ENCODE measurements around the gene PGK2. TPM values are rescaled to one million over a fixed set of nuclear protein-coding genes. Genes with fewer than 3 reads are reported as not detected.

Gene PGK2
- total RNA-seq, 6 experiments from 2014 or later = not detected

GRCh38 chr6:49764571-49765236 lies 22.4 kb downstream of the PGK2 start:
- WGBS (ENCODE audit: insufficient coverage, low coverage, low lambda C conversion rate, missing lambda C conversion rate) = 29% methylated on average over 2 of the region's 2 CpGs
- Histone ChIP-seq H3K4me3 (no peak overlapping the region), H3K36me3 (no peaks in the 10 kb centered on the region), H3K4me1 (peaks cover 0 to 19% (median 7%) of the 10 kb centered on the region in 4 donors), H3K27ac (peak overlapping the region in 2 of 3 donors; percentile 32 to 67), H3K9me3 (no peaks in the 10 kb centered on the region), H3K27me3 (no peaks in the 10 kb centered on the region)
- ATAC-seq = peak; percentile 60 to 83 (median 74)
- DNase-seq = no peak
- intact Hi-C loops (cut with DNase I) = no loop called here
- TF ChIP-seq POLR2A (IDR thresholded peaks at IDR 0.05) = no peak
- TF ChIP-seq, protein P1, sequence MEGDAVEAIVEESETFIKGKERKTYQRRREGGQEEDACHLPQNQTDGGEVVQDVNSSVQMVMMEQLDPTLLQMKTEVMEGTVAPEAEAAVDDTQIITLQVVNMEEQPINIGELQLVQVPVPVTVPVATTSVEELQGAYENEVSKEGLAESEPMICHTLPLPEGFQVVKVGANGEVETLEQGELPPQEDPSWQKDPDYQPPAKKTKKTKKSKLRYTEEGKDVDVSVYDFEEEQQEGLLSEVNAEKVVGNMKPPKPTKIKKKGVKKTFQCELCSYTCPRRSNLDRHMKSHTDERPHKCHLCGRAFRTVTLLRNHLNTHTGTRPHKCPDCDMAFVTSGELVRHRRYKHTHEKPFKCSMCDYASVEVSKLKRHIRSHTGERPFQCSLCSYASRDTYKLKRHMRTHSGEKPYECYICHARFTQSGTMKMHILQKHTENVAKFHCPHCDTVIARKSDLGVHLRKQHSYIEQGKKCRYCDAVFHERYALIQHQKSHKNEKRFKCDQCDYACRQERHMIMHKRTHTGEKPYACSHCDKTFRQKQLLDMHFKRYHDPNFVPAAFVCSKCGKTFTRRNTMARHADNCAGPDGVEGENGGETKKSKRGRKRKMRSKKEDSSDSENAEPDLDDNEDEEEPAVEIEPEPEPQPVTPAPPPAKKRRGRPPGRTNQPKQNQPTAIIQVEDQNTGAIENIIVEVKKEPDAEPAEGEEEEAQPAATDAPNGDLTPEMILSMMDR (IDR thresholded peaks at IDR 0.05) = no peak

GRCh38 chr6:49744259-49744658 lies 42.8 kb downstream of the PGK2 start, which contains the start of gene CRISP3:
CRISP3 (minus strand) TSS chr6:49744388; CDS start chr6:49744367, 21 bp downstream.
- DNase-seq (no peak), ATAC-seq (no peak)
- intact Hi-C loops (cut with DNase I) = no loop called here
- Histone ChIP-seq H3K4me1 (no peaks in the 10 kb centered on the region), H3K9me3 (no peaks in the 10 kb centered on the region), H3K27me3 (no peaks in the 10 kb centered on the region), H3K4me3 (no peak within 1 kb of the TSS), H3K27ac (no peak within 1 kb of the TSS), H3K36me3 (no peaks in the 10 kb centered on the region)
- WGBS (ENCODE audit: insufficient coverage, low coverage, low lambda C conversion rate, missing lambda C conversion rate) = 13% methylated on average over 1 of the region's 1 CpG
- TF ChIP-seq POLR2A (IDR thresholded peaks at IDR 0.05) = no peak
- TF ChIP-seq, protein P1 (IDR thresholded peaks at IDR 0.05) = no peak

DNA sequence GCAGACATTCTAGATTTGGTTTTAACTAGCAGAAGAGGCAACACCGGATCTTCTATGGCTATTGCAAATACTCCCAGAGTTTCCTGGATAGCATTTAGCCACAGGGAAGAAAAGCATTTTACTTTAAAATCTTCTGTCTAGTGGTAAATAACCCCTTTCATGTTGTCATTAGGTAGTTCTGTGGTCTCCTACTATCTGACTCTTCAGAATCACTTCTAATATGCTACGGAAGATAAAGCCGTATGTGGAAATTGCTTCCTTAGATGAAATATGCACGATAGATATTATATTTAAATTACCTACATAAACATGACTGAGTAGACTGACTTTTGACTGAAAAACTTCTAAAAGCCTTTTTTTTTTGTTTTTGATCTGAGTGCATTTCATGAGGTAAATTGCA lies 43.7 kb downstream of the PGK2 start:
- intact Hi-C loops (cut with DNase I) = no loop called here
- no peaks in the 10 kb centered on the region for H3K4me1 ChIP-seq
- H3K27me3 ChIP-seq = no peaks in the 10 kb centered on the region
- DNase-seq (no peak), ATAC-seq (no peak)
- no peak overlapping the region for H3K4me3 ChIP-seq
- H3K36me3 ChIP-seq = no peaks in the 10 kb centered on the region
- TF ChIP-seq, protein P1 (IDR thresholded peaks at IDR 0.05) = no peak
- TF ChIP-seq POLR2A (IDR thresholded peaks at IDR 0.05) = no peak
- no peak overlapping the region for H3K27ac ChIP-seq
- no peaks in the 10 kb centered on the region for H3K9me3 ChIP-seq
- 78% methylated on average over 4 of the region's 4 CpGs for WGBS (ENCODE audit: insufficient coverage, low coverage, low lambda C conversion rate, missing lambda C conversion rate)

GRCh38 chr6:49739423-49739822 lies 47.7 kb downstream of the PGK2 start:
- no peak overlapping the region for H3K27ac ChIP-seq
- ATAC-seq (no peak), DNase-seq (no peak)
- no peaks in the 10 kb centered on the region for H3K9me3 ChIP-seq
- H3K4me3 ChIP-seq = no peak overlapping the region
- no peaks in the 10 kb centered on the region for H3K36me3 ChIP-seq
- WGBS (ENCODE audit: insufficient coverage, low coverage, low lambda C conversion rate, missing lambda C conversion rate) = 61% methylated on average over 2 of the region's 2 CpGs
- TF ChIP-seq, protein P1 (IDR thresholded peaks at IDR 0.05) = no peak
- intact Hi-C loops (cut with DNase I) = no loop called here
- no peaks in the 10 kb centered on the region for H3K27me3 ChIP-seq
- no peaks in the 10 kb centered on the region for H3K4me1 ChIP-seq

Measured in right lobe of liver (tissue), 6 donors.